Karpas-422 (cell line): ENCODE measurements around the gene GSTK1. TPM values are rescaled to one million over a fixed set of nuclear protein-coding genes. Genes with fewer than 3 reads are reported as not detected.
"Not testable (repeated sequence)": the region's sequence is repeated elsewhere in the genome, so short reads cannot be mapped to it uniquely, and the experiment has no call there.

ENCODE experiments used
- DNase-seq: peaks from one replicate; pipeline ENCODE4 v3.0.0-alpha.2; 2015
- H2AFZ ChIP-seq: fragments of 200-600 bp; sonication (generic); 2 replicates; pipeline ENCODE4 v1.6.1; 2014; ENCODE audit warnings: antibody characterized with exemption, low read length, mixed read lengths
- H3K27ac ChIP-seq: fragments of 200-600 bp; sonication (generic); 2 replicates; pipeline ENCODE4 v1.5.1; 2014; ENCODE audit warnings: mild to moderate bottlenecking, low read length, moderate library complexity
- H3K27me3 ChIP-seq: fragments of 200-600 bp; sonication (generic); 2 replicates; pipeline ENCODE4 v1.6.1; 2014; ENCODE audit warnings: low read length, mixed read lengths
- H3K36me3 ChIP-seq: fragments of 200-600 bp; sonication (generic); 2 replicates; pipeline ENCODE4 v1.6.1; 2014; ENCODE audit warnings: low read length, mixed read lengths; ENCODE audit not compliant: insufficient read depth
- H3K4me1 ChIP-seq: fragments of 200-600 bp; sonication (generic); 2 replicates; pipeline ENCODE4 v1.6.1; 2014; ENCODE audit warnings: mild to moderate bottlenecking, low read length, mixed read lengths
- H3K4me2 ChIP-seq: fragments of 200-600 bp; sonication (generic); 2 replicates; pipeline ENCODE4 v1.6.1; 2014; ENCODE audit warnings: low read length, low read depth, mild to moderate bottlenecking; ENCODE audit not compliant: poor library complexity, severe bottlenecking
- H3K4me3 ChIP-seq: fragments of 200-600 bp; sonication (generic); 2 replicates; pipeline ENCODE4 v1.5.1; 2014; ENCODE audit warnings: mild to moderate bottlenecking, antibody characterized with exemption, low read length, mixed read lengths
- H3K79me2 ChIP-seq: fragments of 200-600 bp; sonication (generic); 2 replicates; pipeline ENCODE4 v1.6.1; 2014; ENCODE audit warnings: mild to moderate bottlenecking, low read length, mixed read lengths
- H3K9ac ChIP-seq: fragments of 200-600 bp; sonication (generic); 2 replicates; pipeline ENCODE4 v1.6.0; 2014; ENCODE audit warnings: low read length
- H3K9me2 ChIP-seq: fragments of 200-600 bp; sonication (generic), shearing (Covaris generic); replicated peaks from 2 replicates; pipeline ENCODE4 v1.6.0; 2014; ENCODE audit warnings: mild to moderate bottlenecking, low read length, moderate library complexity; ENCODE audit not compliant: insufficient read depth
- H3K9me3 ChIP-seq: fragments of 300-700, 200-600 bp; sonication (generic); 2 replicates; pipeline ENCODE4 v1.6.1; 2014; ENCODE audit warnings: low read length, mixed read lengths
- H4K20me1 ChIP-seq: fragments of 200-600 bp; sonication (generic); 2 replicates; pipeline ENCODE4 v1.6.1; 2014; ENCODE audit warnings: mild to moderate bottlenecking, antibody characterized with exemption, low read length, low read depth; ENCODE audit not compliant: insufficient read depth
- total RNA-seq: library from RNA; depleted of rRNA; stranded (reverse); fragments of >200 nt; shearing (Covaris generic); gene quantifications from 2 replicates; pipeline ENCODE4 v1.2.3, GENCODE V29; 2014; ENCODE audit warnings: low replicate concordance

Gene GSTK1
- total RNA-seq, 1 experiment from 2014 or later = 156 TPM

DNA sequence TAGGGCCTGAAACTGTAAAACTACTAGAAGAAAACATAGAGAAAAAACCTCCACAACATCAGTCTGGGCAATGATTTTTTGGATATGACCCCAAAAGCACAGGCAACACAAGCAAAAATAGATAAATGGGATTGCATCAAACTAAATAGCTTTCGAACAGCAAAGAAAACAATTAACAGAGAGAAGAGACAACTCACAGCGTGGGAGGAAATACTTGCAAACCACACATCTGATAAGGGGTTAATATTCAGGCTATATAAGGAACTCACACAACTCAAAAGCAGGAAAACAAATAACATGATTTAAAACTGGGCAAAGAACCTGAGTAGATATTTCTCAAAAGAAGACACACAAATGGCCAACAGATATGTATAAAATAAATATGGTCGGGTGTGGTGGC, 7.7 kb upstream of the GSTK1 start:
- no peak for DNase-seq
- Histone ChIP-seq H3K27ac (no peak overlapping the region), H3K4me1 (peaks cover 19% of the 10 kb centered on the region)

DNA sequence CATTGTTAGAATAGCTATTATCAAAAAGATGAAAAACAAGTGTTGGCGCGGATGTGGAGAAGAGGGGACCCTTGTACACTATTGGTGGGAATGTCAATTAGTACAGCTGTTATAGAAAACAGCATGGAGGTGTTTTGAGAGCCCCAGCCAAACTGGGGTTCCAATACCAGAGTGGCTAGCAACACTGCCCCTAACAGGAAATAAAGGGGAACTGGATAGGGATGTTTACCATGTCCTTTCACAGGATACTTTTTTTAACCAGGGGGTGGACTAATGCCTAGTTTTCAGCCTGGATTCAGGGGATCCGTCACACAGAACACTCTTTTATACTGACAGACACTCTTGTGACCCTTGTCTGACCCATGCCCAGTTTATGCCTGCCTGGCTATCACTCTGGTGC, 6.9 kb upstream of the GSTK1 start:
- no peak overlapping the region for H3K27ac ChIP-seq
- no peaks in the 10 kb centered on the region for H3K9me2 ChIP-seq
- no peak overlapping the region for H3K4me3 ChIP-seq
- H3K79me2 ChIP-seq = no peaks in the 10 kb centered on the region
- no peaks in the 10 kb centered on the region for H3K36me3 ChIP-seq
- H3K9me3 ChIP-seq = no peaks in the 10 kb centered on the region
- H3K27me3 ChIP-seq = no peaks in the 10 kb centered on the region
- no peak overlapping the region for H3K9ac ChIP-seq
- H3K4me1 ChIP-seq = peaks cover 19% of the 10 kb centered on the region
- no peak overlapping the region for H3K4me2 ChIP-seq
- no peaks in the 10 kb centered on the region for H4K20me1 ChIP-seq
- no peak overlapping the region for H2AFZ ChIP-seq
- DNase-seq = no peak

More for the DNA sequence above, 7.7 kb upstream of the GSTK1 start:
- no peak overlapping the region for H3K4me3 ChIP-seq
- no peak overlapping the region for H3K4me2 ChIP-seq
- H4K20me1 ChIP-seq = no peaks in the 10 kb centered on the region
- no peaks in the 10 kb centered on the region for H3K9me2 ChIP-seq
- no peak overlapping the region for H3K9ac ChIP-seq
- H3K36me3 ChIP-seq = no peaks in the 10 kb centered on the region
- H3K27me3 ChIP-seq = no peaks in the 10 kb centered on the region
- no peaks in the 10 kb centered on the region for H3K9me3 ChIP-seq
- no peak overlapping the region for H2AFZ ChIP-seq
- no peaks in the 10 kb centered on the region for H3K79me2 ChIP-seq

DNA sequence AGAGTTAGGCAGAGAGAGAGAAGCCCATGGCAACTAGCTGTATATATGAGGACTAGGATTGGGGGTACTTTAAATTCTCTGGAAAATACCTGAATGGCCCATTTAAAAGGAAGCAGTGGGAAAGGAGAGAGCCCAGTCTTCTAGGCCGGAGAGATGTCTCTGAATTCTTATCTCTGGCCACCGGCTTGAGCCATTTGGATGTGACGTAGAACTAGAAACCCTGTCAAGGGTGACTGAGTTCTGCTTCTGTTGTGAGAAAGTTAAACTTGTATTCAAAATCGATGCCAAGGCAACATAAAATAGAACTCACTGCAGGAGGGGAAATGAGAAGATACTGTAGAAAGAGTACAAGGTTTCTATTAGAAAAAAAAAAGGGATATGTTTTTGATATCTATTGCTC, 6.3 kb upstream of the GSTK1 start:
- Histone ChIP-seq H3K27ac (no peak overlapping the region), H3K27me3 (no peaks in the 10 kb centered on the region), H3K4me2 (no peak overlapping the region), H3K4me3 (no peak overlapping the region), H3K4me1 (peaks cover 19% of the 10 kb centered on the region), H3K9me3 (no peaks in the 10 kb centered on the region), H2AFZ (no peak overlapping the region), H4K20me1 (no peaks in the 10 kb centered on the region), H3K9me2 (no peaks in the 10 kb centered on the region), H3K9ac (no peak overlapping the region), H3K36me3 (no peaks in the 10 kb centered on the region), H3K79me2 (no peaks in the 10 kb centered on the region)
- peak; percentile 50 for DNase-seq

DNA sequence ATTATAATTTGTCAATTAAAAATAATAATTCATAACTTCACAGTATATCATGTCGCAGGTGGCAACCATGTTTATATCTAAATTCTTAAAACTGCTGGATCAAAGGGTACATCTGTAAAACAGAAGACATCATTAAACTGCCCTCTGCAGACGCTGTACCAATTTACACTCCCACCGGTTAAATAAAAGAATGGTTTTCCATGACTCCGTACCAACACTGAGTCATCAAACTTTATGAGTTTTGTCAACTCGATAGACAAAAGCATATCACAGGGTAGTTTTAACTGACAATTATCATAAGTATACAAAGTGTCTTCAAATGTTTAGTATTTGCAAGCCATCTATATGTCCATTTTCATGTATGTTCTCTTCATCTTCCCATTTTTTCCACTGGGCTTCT, 5.7 kb upstream of the GSTK1 start:
- H3K27me3 ChIP-seq = no peaks in the 10 kb centered on the region
- H2AFZ ChIP-seq = no peak overlapping the region
- no peaks in the 10 kb centered on the region for H3K79me2 ChIP-seq
- H3K9ac ChIP-seq = no peak overlapping the region
- no peak for DNase-seq
- H4K20me1 ChIP-seq = no peaks in the 10 kb centered on the region
- no peak overlapping the region for H3K27ac ChIP-seq
- H3K9me3 ChIP-seq = no peaks in the 10 kb centered on the region
- H3K4me2 ChIP-seq = no peak overlapping the region
- H3K4me1 ChIP-seq = peaks cover 19% of the 10 kb centered on the region
- no peaks in the 10 kb centered on the region for H3K9me2 ChIP-seq
- H3K36me3 ChIP-seq = no peaks in the 10 kb centered on the region
- H3K4me3 ChIP-seq = no peak overlapping the region

DNA sequence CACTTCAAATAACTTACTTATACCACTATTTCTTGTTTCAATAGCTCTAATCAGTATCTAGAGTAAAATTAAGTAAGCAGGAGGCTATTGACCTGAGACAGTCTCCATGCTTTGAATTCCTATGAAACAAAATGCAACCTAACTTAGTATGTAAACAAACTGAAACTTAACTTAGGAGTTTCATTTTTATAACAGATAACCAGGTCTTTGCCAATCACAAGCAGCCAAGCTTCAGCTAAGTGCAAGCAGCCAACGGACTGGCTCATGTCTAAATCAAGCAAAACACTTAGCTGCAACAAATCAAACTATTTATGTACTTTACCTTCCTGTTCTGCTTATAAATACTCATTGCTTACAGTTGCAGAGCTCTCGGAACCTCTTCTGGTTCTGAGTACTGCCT, 4.4 kb upstream of the GSTK1 start:
- H3K36me3 ChIP-seq = no peaks in the 10 kb centered on the region
- no peak overlapping the region for H3K27ac ChIP-seq
- no peak overlapping the region for H3K4me2 ChIP-seq
- H3K9ac ChIP-seq = no peak overlapping the region
- no peak for DNase-seq
- H3K9me2 ChIP-seq = no peaks in the 10 kb centered on the region
- no peaks in the 10 kb centered on the region for H3K9me3 ChIP-seq
- peaks cover 26% of the 10 kb centered on the region for H3K4me1 ChIP-seq
- H3K79me2 ChIP-seq = peaks cover 7% of the 10 kb centered on the region
- no peak overlapping the region for H3K4me3 ChIP-seq
- no peak overlapping the region for H2AFZ ChIP-seq
- H3K27me3 ChIP-seq = no peaks in the 10 kb centered on the region
- no peaks in the 10 kb centered on the region for H4K20me1 ChIP-seq

DNA sequence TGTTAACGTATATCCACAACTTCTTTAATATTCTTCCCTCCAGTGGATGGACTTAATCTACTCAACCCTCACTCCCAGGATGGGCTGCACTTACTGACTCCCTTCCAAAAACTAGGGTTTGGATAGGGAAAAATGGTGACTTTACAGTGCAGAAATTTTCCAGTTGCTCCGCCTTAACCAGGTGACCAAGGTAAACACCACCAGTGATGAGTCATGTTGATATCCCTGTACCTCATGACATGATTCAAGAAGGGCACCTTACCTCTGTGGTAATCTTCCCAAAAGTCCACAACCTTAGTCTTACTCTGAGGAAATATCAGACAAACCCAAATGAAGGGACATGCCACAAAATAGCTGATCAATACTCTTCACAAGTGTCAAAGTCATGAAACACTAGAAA, 3.5 kb upstream of the GSTK1 start:
- H3K4me3 ChIP-seq = no peak overlapping the region
- H3K4me2 ChIP-seq = no peak overlapping the region
- no peaks in the 10 kb centered on the region for H4K20me1 ChIP-seq
- no peak overlapping the region for H2AFZ ChIP-seq
- H3K27me3 ChIP-seq = no peaks in the 10 kb centered on the region
- peaks cover 35% of the 10 kb centered on the region for H3K4me1 ChIP-seq
- H3K36me3 ChIP-seq = no peaks in the 10 kb centered on the region
- no peak overlapping the region for H3K9ac ChIP-seq
- H3K27ac ChIP-seq = no peak overlapping the region
- H3K9me3 ChIP-seq = no peaks in the 10 kb centered on the region
- peaks cover 14% of the 10 kb centered on the region for H3K79me2 ChIP-seq
- H3K9me2 ChIP-seq = no peaks in the 10 kb centered on the region
- DNase-seq = no peak

DNA sequence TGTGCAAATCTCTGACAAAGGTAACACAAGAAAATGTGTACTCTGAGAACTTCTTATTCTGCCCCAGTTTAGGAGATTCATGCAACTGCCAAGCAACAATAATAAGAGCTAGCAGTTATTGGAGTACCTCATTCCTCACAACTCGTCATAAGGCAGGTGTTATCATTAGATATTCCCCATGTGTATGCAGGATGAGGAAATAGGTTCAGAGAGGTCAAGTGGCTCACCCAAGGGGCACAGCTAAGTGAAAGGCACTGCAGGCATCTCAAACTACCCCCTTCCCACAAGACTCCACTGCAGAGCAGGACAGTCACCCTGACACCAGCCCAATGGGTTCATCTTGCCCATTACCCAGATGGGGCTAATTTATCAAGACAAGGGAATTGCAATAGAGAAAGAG, 1.3 kb upstream of the GSTK1 start:
- no peak overlapping the region for H2AFZ ChIP-seq
- no peak overlapping the region for H3K27ac ChIP-seq

DNA sequence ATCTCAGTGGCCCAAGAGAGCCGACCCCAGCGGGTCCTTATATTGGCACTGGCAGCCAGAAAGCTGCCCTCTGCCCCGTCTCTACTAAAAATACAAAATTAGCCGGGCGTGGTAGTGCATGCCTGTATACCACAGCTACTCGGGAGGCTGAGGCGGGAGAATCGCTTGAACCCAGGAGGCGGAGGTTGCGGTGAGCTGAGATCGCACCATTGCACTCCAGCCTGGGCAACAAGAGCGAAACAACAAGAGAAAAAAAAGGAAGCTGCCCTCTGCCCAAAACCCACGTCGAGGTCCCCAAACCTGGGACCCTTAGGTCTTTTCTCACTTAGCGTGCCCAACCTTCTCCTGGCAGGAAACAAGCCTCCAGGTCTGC, 941 bp downstream of the GSTK1 start:
- H4K20me1 ChIP-seq, H3K9me2 ChIP-seq, H3K27me3 ChIP-seq, H3K27ac ChIP-seq, H3K9me3 ChIP-seq, DNase-seq: not testable (repeated sequence)
- H3K4me3 ChIP-seq = peak overlapping the region; percentile 98
- H3K4me2 ChIP-seq = peak overlapping the region; percentile 74
- H3K79me2 ChIP-seq = peaks cover 15% of the 10 kb centered on the region
- peak overlapping the region; percentile 98 for H2AFZ ChIP-seq
- H3K36me3 ChIP-seq = peaks cover 25% of the 10 kb centered on the region
- H3K4me1 ChIP-seq = peaks cover 28% of the 10 kb centered on the region
- peak overlapping the region; percentile 97 for H3K9ac ChIP-seq

More for the DNA sequence above, 1.3 kb upstream of the GSTK1 start:
- Histone ChIP-seq H3K9me3 (no peaks in the 10 kb centered on the region), H3K4me2 (no peak overlapping the region), H3K9ac (no peak overlapping the region), H3K79me2 (peaks cover 15% of the 10 kb centered on the region), H3K36me3 (peaks cover 9% of the 10 kb centered on the region), H4K20me1 (no peaks in the 10 kb centered on the region), H3K4me3 (no peak overlapping the region), H3K9me2 (no peaks in the 10 kb centered on the region), H3K27me3 (no peaks in the 10 kb centered on the region), H3K4me1 (peaks cover 34% of the 10 kb centered on the region)
- DNase-seq = no peak
